ENCODE data around the gene UPP2. TPM values are rescaled to one million over a fixed set of nuclear protein-coding genes. Genes with fewer than 3 reads are reported as not detected.
A peak's percentile ranks its signal among the peaks of the same experiment; 100 is the strongest.

The UPP2 gene
- polyA plus RNA-seq, 4 donors, result 0.19 TPM; not detected in 3

DNA sequence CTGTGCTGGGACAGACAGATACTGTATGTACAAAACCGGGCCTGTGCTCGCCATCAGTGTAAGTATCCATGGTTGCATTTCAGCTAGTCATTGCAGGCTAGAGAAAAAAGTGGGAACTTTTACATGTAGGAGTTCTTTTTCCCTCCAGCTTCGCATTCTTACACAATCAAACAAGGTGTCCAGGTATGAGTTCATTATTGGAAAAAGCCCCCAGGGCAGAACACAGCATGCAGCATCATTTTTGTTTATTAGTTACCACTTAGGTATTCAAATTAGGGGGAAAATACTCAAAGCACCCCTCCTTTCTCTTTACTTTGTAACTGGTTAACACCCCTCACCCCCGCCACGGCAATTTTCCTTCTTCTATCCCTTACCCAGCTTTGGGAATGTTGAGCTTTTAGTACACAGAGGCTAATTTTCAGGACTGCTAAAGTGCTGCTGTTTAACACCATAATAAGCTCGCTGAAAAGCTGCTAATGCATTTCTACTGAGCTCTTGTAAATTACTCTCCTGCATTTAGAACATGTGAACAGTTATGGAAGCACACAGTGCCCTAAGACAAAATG lies 13.6 kb downstream of the UPP2 start:
- Histone ChIP-seq H3K27me3 (ENCODE audit: control insufficient read depth in 3 of 3, insufficient read depth in 3 of 3, low read length in 3 of 3) (no peaks in the 10 kb centered on the region), H3K4me3 (ENCODE audit: low read depth in 1 of 3, low read length in 3 of 3) (no peak overlapping the region), H3K27ac (ENCODE audit: low read depth in 1 of 3, low read length in 2 of 3) (no peak overlapping the region), H3K9me3 (ENCODE audit: control insufficient read depth in 2 of 2, insufficient read depth in 1 of 2, low read depth in 1 of 2, low read length in 1 of 2) (no peaks in the 10 kb centered on the region), H3K36me3 (ENCODE audit: control insufficient read depth in 3 of 3, insufficient read depth in 2 of 3, low read depth in 1 of 3, low read length in 3 of 3) (no peaks in the 10 kb centered on the region), H3K4me1 (ENCODE audit: control insufficient read depth in 3 of 3, insufficient read depth in 2 of 3, low read depth in 1 of 3, low read length in 2 of 3) (no peaks in the 10 kb centered on the region)
- DNase-seq (no peak), FAIRE-seq (no peak)
- WGBS, 3 donors, result 74 to 89% (median 85%) methylated on average over 6 of the region's 6 CpGs

DNA sequence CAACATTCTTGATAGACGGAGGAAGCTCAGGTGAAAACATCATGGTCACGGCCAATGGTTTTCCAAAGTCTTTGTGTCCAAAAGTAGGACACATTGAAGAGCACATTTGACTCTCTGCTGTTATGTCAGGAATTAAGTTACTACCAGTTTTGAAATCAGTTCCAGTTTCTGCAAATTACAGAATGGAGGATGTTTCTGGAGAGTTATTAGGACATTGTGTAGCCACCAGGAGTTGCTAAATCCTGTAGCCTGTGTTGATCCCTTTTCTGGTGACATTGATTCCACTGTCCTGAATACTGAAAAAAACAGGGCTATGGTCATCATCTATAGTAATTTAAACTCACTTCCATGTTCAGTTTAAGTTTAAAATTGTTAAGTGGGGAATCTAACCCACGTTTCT lies 15.3 kb downstream of the UPP2 start:
- Histone ChIP-seq H3K4me3 (ENCODE audit: low read depth in 1 of 3, low read length in 3 of 3) (no peak overlapping the region), H3K27ac (ENCODE audit: low read depth in 1 of 3, low read length in 2 of 3) (no peak overlapping the region), H3K36me3 (ENCODE audit: control insufficient read depth in 3 of 3, insufficient read depth in 2 of 3, low read depth in 1 of 3, low read length in 3 of 3) (no peaks in the 10 kb centered on the region), H3K9me3 (ENCODE audit: control insufficient read depth in 2 of 2, insufficient read depth in 1 of 2, low read depth in 1 of 2, low read length in 1 of 2) (no peaks in the 10 kb centered on the region), H3K4me1 (ENCODE audit: control insufficient read depth in 3 of 3, insufficient read depth in 2 of 3, low read depth in 1 of 3, low read length in 2 of 3) (peaks cover 0 to 2% (median 0%) of the 10 kb centered on the region in 3 donors), H3K27me3 (ENCODE audit: control insufficient read depth in 3 of 3, insufficient read depth in 3 of 3, low read length in 3 of 3) (no peaks in the 10 kb centered on the region)
- no peak for DNase-seq
- no peak for FAIRE-seq
- 90 to 95% (median 90%) methylated on average over 3 of the region's 3 CpGs for WGBS, 3 donors

DNA sequence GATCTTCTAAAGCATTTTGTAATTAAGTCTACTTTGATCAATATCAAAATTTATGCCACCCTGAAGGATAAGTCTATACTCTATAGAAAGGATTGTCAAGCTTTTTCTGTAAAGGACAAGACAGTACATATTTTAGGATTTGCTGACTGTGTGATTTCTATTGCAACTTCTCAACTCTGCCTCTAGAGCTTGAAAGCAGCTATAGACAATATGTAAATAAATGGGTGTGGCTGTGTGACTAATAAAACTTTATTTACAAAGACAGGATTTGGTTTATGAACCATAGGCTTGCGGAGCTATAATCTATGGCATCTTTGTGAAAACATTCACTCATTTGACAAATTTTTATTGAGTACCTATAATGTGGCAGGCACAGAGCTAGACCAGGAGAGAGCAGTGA lies 18.4 kb downstream of the UPP2 start:
- 41 to 77% (median 58%) methylated on average over 1 of the region's 1 CpG for WGBS, 3 donors
- no peak for FAIRE-seq
- H3K4me3 ChIP-seq (ENCODE audit: low read depth in 1 of 3, low read length in 3 of 3), result no peak overlapping the region
- no peak overlapping the region for H3K27ac ChIP-seq (ENCODE audit: low read depth in 1 of 3, low read length in 2 of 3)
- H3K9me3 ChIP-seq (ENCODE audit: control insufficient read depth in 2 of 2, insufficient read depth in 1 of 2, low read depth in 1 of 2, low read length in 1 of 2), result no peaks in the 10 kb centered on the region
- H3K4me1 ChIP-seq (ENCODE audit: control insufficient read depth in 3 of 3, insufficient read depth in 2 of 3, low read depth in 1 of 3, low read length in 2 of 3), result peaks cover 0 to 2% (median 0%) of the 10 kb centered on the region in 3 donors
- DNase-seq, result peak in 1 of 2 donors; percentile 16
- no peaks in the 10 kb centered on the region for H3K36me3 ChIP-seq (ENCODE audit: control insufficient read depth in 3 of 3, insufficient read depth in 2 of 3, low read depth in 1 of 3, low read length in 3 of 3)
- H3K27me3 ChIP-seq (ENCODE audit: control insufficient read depth in 3 of 3, insufficient read depth in 3 of 3, low read length in 3 of 3), result no peaks in the 10 kb centered on the region

DNA sequence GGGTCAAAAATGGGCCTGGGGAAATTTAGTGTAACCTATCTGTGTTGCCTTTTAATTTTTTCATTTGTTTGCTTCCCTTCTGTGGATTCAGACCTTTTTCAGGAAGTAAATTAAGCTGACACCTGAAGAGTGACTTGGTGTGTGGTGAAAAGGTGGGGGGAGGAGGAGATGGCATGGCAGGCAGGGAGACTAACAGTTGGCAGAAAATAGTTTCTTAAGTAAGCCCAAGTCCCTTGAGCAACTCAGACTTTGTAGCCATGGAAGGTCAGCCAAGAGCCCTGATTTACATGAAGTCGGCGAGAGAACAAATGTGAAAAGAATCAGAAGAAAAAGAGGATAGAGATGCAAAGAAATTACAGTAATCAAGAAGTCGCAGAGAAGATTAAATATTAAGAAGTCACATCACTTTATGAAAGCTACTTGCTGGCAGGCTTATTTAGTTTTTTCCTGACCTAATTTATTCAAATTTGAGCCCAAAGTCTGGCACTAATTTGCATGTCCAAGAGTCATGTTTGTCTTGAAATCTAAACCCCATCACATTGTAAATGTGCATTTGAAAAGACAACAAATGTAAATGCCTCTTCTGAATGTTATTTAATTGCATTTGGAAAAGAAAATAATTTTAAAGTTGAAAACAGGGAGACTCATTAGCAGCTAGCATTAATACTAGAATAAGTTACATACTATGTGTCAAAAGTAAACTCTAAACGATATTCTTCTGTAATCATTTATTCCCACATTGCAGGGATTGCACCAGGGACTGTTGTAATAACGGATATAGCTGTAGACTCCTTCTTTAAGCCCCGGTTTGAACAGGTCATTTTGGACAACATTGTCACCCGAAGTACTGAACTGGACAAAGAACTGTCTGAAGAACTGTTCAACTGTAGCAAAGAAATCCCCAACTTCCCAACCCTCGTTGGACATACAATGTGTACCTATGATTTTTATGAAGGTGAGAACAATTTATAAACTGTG lies 19.3 kb downstream of the UPP2 start:
- Histone ChIP-seq H3K27ac (ENCODE audit: low read depth in 1 of 3, low read length in 2 of 3) (no peak overlapping the region), H3K9me3 (ENCODE audit: control insufficient read depth in 2 of 2, insufficient read depth in 1 of 2, low read depth in 1 of 2, low read length in 1 of 2) (no peaks in the 10 kb centered on the region), H3K27me3 (ENCODE audit: control insufficient read depth in 3 of 3, insufficient read depth in 3 of 3, low read length in 3 of 3) (no peaks in the 10 kb centered on the region), H3K4me1 (ENCODE audit: control insufficient read depth in 3 of 3, insufficient read depth in 2 of 3, low read depth in 1 of 3, low read length in 2 of 3) (peaks cover 0 to 2% (median 1%) of the 10 kb centered on the region in 3 donors), H3K36me3 (ENCODE audit: control insufficient read depth in 3 of 3, insufficient read depth in 2 of 3, low read depth in 1 of 3, low read length in 3 of 3) (no peaks in the 10 kb centered on the region), H3K4me3 (ENCODE audit: low read depth in 1 of 3, low read length in 3 of 3) (no peak overlapping the region)
- WGBS, 3 donors, result 80 to 83% (median 80%) methylated on average over 8 of the region's 8 CpGs
- DNase-seq (peak in 1 of 2 donors; percentile 10), FAIRE-seq (no peak)

DNA sequence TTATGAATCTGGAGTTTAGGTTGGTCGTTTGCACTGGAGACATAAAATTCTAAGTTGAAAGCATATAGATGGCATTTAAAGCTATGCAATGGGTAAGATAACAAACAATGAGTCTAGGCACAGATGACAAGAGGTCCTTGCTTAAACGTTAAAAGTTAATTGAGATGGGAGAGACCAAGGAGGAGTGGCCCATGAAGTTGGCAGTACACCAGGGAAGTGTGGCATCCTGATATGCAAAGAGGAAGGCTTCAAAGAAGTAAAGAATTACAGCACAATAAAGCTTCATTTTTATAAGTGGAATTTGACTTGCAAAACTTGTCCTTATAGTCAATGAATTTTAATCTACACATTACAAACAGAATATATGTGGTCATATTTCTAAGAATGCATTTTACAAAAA lies 23.2 kb downstream of the UPP2 start:
- FAIRE-seq, result no peak
- no peak overlapping the region for H3K27ac ChIP-seq (ENCODE audit: low read depth in 1 of 3, low read length in 2 of 3)
- no peak for DNase-seq
- no peaks in the 10 kb centered on the region for H3K27me3 ChIP-seq (ENCODE audit: control insufficient read depth in 3 of 3, insufficient read depth in 3 of 3, low read length in 3 of 3)
- WGBS, 3 donors, result 16 to 47% (median 33%) methylated on average over 2 of the region's 2 CpGs
- H3K4me1 ChIP-seq (ENCODE audit: control insufficient read depth in 3 of 3, insufficient read depth in 2 of 3, low read depth in 1 of 3, low read length in 2 of 3), result peaks cover 0 to 39% (median 9%) of the 10 kb centered on the region in 3 donors
- no peaks in the 10 kb centered on the region for H3K9me3 ChIP-seq (ENCODE audit: control insufficient read depth in 2 of 2, insufficient read depth in 1 of 2, low read depth in 1 of 2, low read length in 1 of 2)
- H3K4me3 ChIP-seq (ENCODE audit: low read depth in 1 of 3, low read length in 3 of 3), result no peak overlapping the region
- H3K36me3 ChIP-seq (ENCODE audit: control insufficient read depth in 3 of 3, insufficient read depth in 2 of 3, low read depth in 1 of 3, low read length in 3 of 3), result no peaks in the 10 kb centered on the region

DNA sequence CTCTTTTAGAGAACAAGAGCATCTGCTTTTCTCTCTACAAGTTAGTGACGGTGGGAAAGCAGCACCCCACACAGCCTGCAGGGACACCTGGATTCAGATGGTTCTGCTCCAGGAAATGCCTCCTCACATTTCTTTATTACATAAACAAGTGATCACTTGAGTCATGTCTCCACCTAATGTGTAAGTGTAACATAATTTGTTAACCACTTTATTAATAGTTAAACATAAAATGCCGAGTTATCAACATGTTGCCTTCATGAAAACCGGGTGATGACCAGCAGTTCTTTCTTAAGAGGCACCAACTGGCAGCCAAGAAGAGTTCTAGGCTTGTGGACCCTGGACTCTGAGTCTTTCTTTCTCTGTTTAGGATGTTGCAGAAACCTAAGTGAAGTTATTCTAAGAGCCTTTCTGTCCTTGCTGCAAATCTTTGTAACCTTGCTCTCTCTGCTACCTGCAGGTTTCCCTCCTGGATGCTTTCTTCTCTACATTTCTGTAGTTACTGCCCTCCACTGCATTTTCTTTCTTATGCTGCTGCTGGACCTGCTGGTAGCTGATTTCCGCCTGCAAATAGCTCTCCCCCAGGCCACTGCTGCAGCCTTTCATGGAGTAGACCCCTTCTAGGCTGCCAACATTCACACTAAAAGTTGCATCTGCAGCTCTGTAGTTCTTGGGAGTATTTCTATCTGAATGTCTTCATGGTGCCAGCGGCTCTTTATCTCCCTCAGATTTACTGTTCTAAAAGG lies 24.3 kb downstream of the UPP2 start:
- H3K9me3 ChIP-seq (ENCODE audit: control insufficient read depth in 2 of 2, insufficient read depth in 1 of 2, low read depth in 1 of 2, low read length in 1 of 2), result no peaks in the 10 kb centered on the region
- H3K4me1 ChIP-seq (ENCODE audit: control insufficient read depth in 3 of 3, insufficient read depth in 2 of 3, low read depth in 1 of 3, low read length in 2 of 3), result peaks cover 2 to 47% (median 7%) of the 10 kb centered on the region in 3 donors
- no peak overlapping the region for H3K27ac ChIP-seq (ENCODE audit: low read depth in 1 of 3, low read length in 2 of 3)
- FAIRE-seq (no peak), DNase-seq (peak; percentile 28 to 61)
- no peaks in the 10 kb centered on the region for H3K36me3 ChIP-seq (ENCODE audit: control insufficient read depth in 3 of 3, insufficient read depth in 2 of 3, low read depth in 1 of 3, low read length in 3 of 3)
- WGBS, 3 donors, result 53 to 62% (median 57%) methylated on average over 5 of the region's 5 CpGs
- H3K27me3 ChIP-seq (ENCODE audit: control insufficient read depth in 3 of 3, insufficient read depth in 3 of 3, low read length in 3 of 3), result no peaks in the 10 kb centered on the region
- no peak overlapping the region for H3K4me3 ChIP-seq (ENCODE audit: low read depth in 1 of 3, low read length in 3 of 3)

DNA sequence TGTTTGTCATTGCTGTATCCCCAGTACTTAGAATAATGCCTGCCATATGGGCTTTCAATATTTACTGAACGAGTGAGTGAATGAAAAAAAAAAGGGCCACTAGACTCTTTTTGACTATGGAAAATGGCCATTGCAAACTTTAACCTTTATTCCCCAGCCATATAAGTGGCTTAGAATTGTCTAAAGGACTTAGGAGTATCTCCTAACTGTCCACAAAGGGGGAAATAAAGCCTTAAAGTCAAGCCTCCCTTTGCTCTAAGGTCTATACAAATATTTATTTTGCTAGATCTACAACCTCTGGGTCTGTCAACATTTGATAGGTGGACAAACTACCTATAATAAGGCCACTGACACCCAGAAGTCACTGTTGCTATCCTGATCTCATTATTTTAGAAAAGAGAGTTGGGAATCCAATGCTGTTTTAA lies 25.7 kb downstream of the UPP2 start:
- Histone ChIP-seq H3K9me3 (ENCODE audit: control insufficient read depth in 2 of 2, insufficient read depth in 1 of 2, low read depth in 1 of 2, low read length in 1 of 2) (no peaks in the 10 kb centered on the region), H3K4me3 (ENCODE audit: low read depth in 1 of 3, low read length in 3 of 3) (no peak overlapping the region), H3K27ac (ENCODE audit: low read depth in 1 of 3, low read length in 2 of 3) (peak overlapping the region in 2 of 3 donors; percentile 56 to 73), H3K36me3 (ENCODE audit: control insufficient read depth in 3 of 3, insufficient read depth in 2 of 3, low read depth in 1 of 3, low read length in 3 of 3) (no peaks in the 10 kb centered on the region), H3K27me3 (ENCODE audit: control insufficient read depth in 3 of 3, insufficient read depth in 3 of 3, low read length in 3 of 3) (no peaks in the 10 kb centered on the region), H3K4me1 (ENCODE audit: control insufficient read depth in 3 of 3, insufficient read depth in 2 of 3, low read depth in 1 of 3, low read length in 2 of 3) (peaks cover 2 to 58% (median 8%) of the 10 kb centered on the region in 3 donors)
- DNase-seq (no peak), FAIRE-seq (no peak)
- 41 to 57% (median 48%) methylated on average over 1 of the region's 1 CpG for WGBS, 3 donors
